Aortic smooth muscle cell (primary cell): ENCODE results near the gene PGR. TPM values are rescaled to one million over a fixed set of nuclear protein-coding genes. Genes with fewer than 3 reads are reported as not detected.

Source experiments
- total RNA-seq: library from RNA; depleted of rRNA; stranded (reverse); fragments of >200 nt; gene quantifications from 2 replicates; pipeline ENCODE4 v1.2.3, GENCODE V29; 2014

Gene PGR
- 1.1 and 2.1 TPM in 2 replicates for total RNA-seq

DNA sequence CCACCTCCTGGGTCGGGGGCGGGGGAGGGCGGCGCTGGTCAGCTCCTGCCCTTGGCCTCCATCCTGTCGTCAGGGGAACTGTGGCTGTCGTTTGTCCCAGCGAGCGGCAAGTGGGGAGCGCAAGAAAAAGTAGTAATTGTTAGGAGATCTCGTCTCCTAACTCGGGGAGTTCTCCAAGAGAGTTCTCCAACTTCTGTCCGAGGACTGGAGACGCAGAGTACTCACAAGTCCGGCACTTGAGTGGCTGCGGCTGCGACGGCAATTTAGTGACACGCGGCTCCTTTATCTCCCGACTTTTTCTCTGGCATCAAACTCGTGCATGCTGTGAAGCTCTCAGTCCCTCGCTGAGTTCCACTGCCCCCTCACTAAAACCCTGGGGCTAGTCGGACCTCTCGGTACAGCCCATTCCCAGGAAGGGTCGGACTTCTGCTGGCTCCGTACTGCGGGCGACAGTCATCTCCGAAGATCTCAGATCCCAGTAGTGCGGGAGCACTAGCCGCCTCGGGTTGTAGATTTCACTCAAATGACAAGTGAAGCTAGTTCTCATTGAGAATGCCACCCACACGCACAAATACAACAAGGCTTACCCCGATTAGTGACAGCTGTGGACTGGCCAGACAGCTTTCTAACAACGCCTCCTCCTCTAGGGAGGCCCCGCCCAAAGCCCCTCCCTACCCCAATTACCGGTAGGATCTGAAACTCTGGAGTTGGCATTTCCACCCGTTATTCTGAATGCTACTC, at the start of gene PGR:
PGR (minus strand) TSS at position 611 of the 741 bp plus-strand sequence. CDS start 743 bp downstream, outside the sequence.

